ENCODE measurements around the gene TBC1D22A. TPM values are rescaled to one million over a fixed set of nuclear protein-coding genes. Genes with fewer than 3 reads are reported as not detected.

The TBC1D22A gene
- total RNA-seq, 1 donor from 2014 or later, result 15.3 TPM

- DNase-seq (ENCODE audit: low read depth in 2 of 2), result no peak
These were observed 331.3 kb downstream of the TBC1D22A start for GRCh38 chr22:47093720-47094119.

GRCh38 chr22:47094861-47095330 is 332.4 kb downstream of the TBC1D22A start:
- peak in 1 of 2 donors; percentile 39 for DNase-seq (ENCODE audit: low read depth in 2 of 2)

- DNase-seq (ENCODE audit: low read depth in 2 of 2), result peak in 1 of 2 donors; percentile 17
These were observed 333.1 kb downstream of the TBC1D22A start for GRCh38 chr22:47095395-47096122.

- DNase-seq (ENCODE audit: low read depth in 2 of 2), result no peak
These were observed 335.7 kb downstream of the TBC1D22A start for GRCh38 chr22:47098121-47098520.

GRCh38 chr22:47098554-47098953 is 336.1 kb downstream of the TBC1D22A start:
- no peak for DNase-seq (ENCODE audit: low read depth in 2 of 2)

- no peak for DNase-seq (ENCODE audit: low read depth in 2 of 2)
These were observed 337.6 kb downstream of the TBC1D22A start for GRCh38 chr22:47100019-47100418.

- DNase-seq (ENCODE audit: low read depth in 2 of 2), result no peak
These were observed 338.3 kb downstream of the TBC1D22A start for GRCh38 chr22:47100646-47101200.

- DNase-seq (ENCODE audit: low read depth in 2 of 2), result no peak
These were observed 339.0 kb downstream of the TBC1D22A start for GRCh38 chr22:47101321-47101885.

GRCh38 chr22:47102081-47102480 is 339.6 kb downstream of the TBC1D22A start:
- DNase-seq (ENCODE audit: low read depth in 2 of 2), result no peak

- no peak for DNase-seq (ENCODE audit: low read depth in 2 of 2)
These were observed 340.2 kb downstream of the TBC1D22A start for GRCh38 chr22:47102648-47103047.

- DNase-seq (ENCODE audit: low read depth in 2 of 2), result no peak
These were observed 342.6 kb downstream of the TBC1D22A start for GRCh38 chr22:47105085-47105484.

GRCh38 chr22:47106806-47107205 is 344.4 kb downstream of the TBC1D22A start:
- no peak for DNase-seq (ENCODE audit: low read depth in 2 of 2)

GRCh38 chr22:47107431-47107830 is 345.0 kb downstream of the TBC1D22A start:
- peak in 1 of 2 donors; percentile 65 for DNase-seq (ENCODE audit: low read depth in 2 of 2)

GRCh38 chr22:47110817-47111443 is 348.5 kb downstream of the TBC1D22A start:
- no peak for DNase-seq (ENCODE audit: low read depth in 2 of 2)

- DNase-seq (ENCODE audit: low read depth in 2 of 2), result no peak
These were observed 349.5 kb downstream of the TBC1D22A start for GRCh38 chr22:47111626-47112581.

- DNase-seq (ENCODE audit: low read depth in 2 of 2), result no peak
These were observed 350.1 kb downstream of the TBC1D22A start for GRCh38 chr22:47112582-47112965.

- DNase-seq (ENCODE audit: low read depth in 2 of 2), result no peak
These were observed 350.8 kb downstream of the TBC1D22A start for GRCh38 chr22:47112994-47113852.

GRCh38 chr22:47113853-47114415 is 351.5 kb downstream of the TBC1D22A start:
- DNase-seq (ENCODE audit: low read depth in 2 of 2), result no peak

GRCh38 chr22:47114813-47115517 is 352.5 kb downstream of the TBC1D22A start:
- no peak for DNase-seq (ENCODE audit: low read depth in 2 of 2)

All from lung microvascular endothelial cell (primary cell).